Measurements from ENCODE around the gene GYPE.
"Not testable (repeated sequence)": the region's sequence is repeated elsewhere in the genome, so short reads cannot be mapped to it uniquely, and the experiment has no call there.

GRCh38 chr4:143879561-143879960 is 25.8 kb downstream of the GYPE start:
- TF ChIP-seq POLR2AphosphoS5, POLR2A (IDR thresholded peaks at IDR 0.05; ENCODE audit: low read depth, low read length): not testable (repeated sequence)
